Gastrocnemius medialis (tissue), 4 donors: ENCODE measurements around the gene SMYD3. TPM values are rescaled to one million over a fixed set of nuclear protein-coding genes. Genes with fewer than 3 reads are reported as not detected.

Source experiments
- ATAC-seq, 2 donors: fragments of 150-250 bp; one replicate each; pipeline ENCODE4 v1.9.1; 2016
- DNase-seq, 2 donors: peaks; one replicate each; pipeline ENCODE4 v3.0.0-alpha.2; 2019
- H3K27ac ChIP-seq, 4 donors: fragments of 200-600 bp; sonication (generic); 1 replicate in 1 of 4; 2 replicates in 3 of 4; pipeline ENCODE4 v1.5.1; 2016 to 2018; ENCODE audit warnings: mild to moderate bottlenecking in 2 of 4, moderate library complexity in 1 of 4
- H3K27me3 ChIP-seq, 3 donors: fragments of 200-600 bp; sonication (generic) in 2 of 3; 1 replicate in 1 of 3; 2 replicates in 2 of 3; pipeline versions ENCODE4 v1.5.1 to v1.6.0; 2016 to 2019; ENCODE audit warnings: mild to moderate bottlenecking in 1 of 3, moderate library complexity in 1 of 3
- H3K36me3 ChIP-seq, 2 donors: fragments of 200-600 bp; sonication (generic) in 1 of 2; one replicate each; pipeline ENCODE4 v1.5.1; 2017 to 2018
- H3K4me1 ChIP-seq, 2 donors: fragments of 200-600 bp; sonication (generic) in 1 of 2; one replicate each; pipeline ENCODE4 v1.5.1; 2016 to 2017; ENCODE audit warnings: mild to moderate bottlenecking in 2 of 2
- H3K4me3 ChIP-seq, 4 donors: fragments of 200-600 bp; sonication (generic) in 3 of 4; 1 replicate in 1 of 4; 2 replicates in 3 of 4; pipeline ENCODE4 v1.5.1; 2016 to 2019; ENCODE audit warnings: mild to moderate bottlenecking in 2 of 4
- H3K9me3 ChIP-seq, 3 donors: fragments of 200-600 bp; sonication (generic) in 2 of 3; 1 replicate in 1 of 3; 2 replicates in 2 of 3; pipeline ENCODE4 v1.5.1; 2016 to 2019
- POLR2A ChIP-seq, 2 donors: fragments of 450-650 bp; IDR thresholded peaks; one replicate each; pipeline ENCODE4 v1.6.1; 2017; ENCODE audit warnings: antibody characterized with exemption in 2 of 2, mild to moderate bottlenecking in 2 of 2, moderate library complexity in 2 of 2
- in situ Hi-C, 4 donors: fragments of 200-750 bp; cut with MboI; loops; one replicate each; pipeline versions ENCODE4 v1.15.0 to v1.8.0; 2017; ENCODE audit warnings: low sequenced_read_pairs in 4 of 4
- intact Hi-C: fragments of 100-400 bp; cut with DNase I; formaldehyde crosslinking; loops from one replicate; pipeline ENCODE4 v1.15.1; 2023; ENCODE audit warnings: low total_unique reads
- total RNA-seq, 4 donors: library from RNA; depleted of rRNA; stranded (reverse); fragments of >200 nt; gene quantifications; one replicate each; pipeline versions ENCODE4 v1.1.0 to v1.2.3, GENCODE V29; 2016
- TF ChIP-seq, protein P1 (sequence below), 5 experiments: fragments of 450-650 bp in 3 of 5; fragments of 200-600 bp in 2 of 5; sonication (generic) in 2 of 5; IDR thresholded peaks in 4 of 5; conservative IDR thresholded peaks in 1 of 5; 1 replicate in 4 of 5; 2 replicates in 1 of 5; pipeline ENCODE4 v1.5.1; 2016 to 2019; ENCODE audit warnings: antibody characterized with exemption in 5 of 5, mild to moderate bottlenecking in 3 of 5, moderate library complexity in 3 of 5

Gene SMYD3
- total RNA-seq, 4 donors from 2014 or later = 4.4 to 10.3 (median 6.3) TPM

DNA sequence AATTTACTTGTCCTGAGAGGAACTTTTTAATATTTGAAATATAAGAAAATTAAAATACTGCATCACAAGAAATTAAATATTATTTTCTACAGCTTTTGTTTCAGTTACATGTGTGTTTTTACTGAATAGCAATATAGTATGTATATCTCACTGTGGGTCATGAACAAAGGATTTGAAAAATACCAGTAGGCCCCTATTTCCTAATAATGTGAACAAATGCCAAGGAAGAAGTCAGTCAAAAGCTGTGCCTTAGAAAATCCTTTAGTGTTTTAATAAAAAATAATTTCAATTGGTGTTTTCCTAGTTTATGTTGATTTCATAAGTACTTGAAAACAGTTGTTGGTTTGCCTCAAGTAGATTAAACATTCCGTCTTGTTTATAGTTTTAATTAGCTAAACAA is 46.7 kb downstream of the SMYD3 start:
- in situ Hi-C loops = no loop called here
- H3K27ac ChIP-seq = no peak overlapping the region
- H3K4me3 ChIP-seq = no peak overlapping the region

DNA sequence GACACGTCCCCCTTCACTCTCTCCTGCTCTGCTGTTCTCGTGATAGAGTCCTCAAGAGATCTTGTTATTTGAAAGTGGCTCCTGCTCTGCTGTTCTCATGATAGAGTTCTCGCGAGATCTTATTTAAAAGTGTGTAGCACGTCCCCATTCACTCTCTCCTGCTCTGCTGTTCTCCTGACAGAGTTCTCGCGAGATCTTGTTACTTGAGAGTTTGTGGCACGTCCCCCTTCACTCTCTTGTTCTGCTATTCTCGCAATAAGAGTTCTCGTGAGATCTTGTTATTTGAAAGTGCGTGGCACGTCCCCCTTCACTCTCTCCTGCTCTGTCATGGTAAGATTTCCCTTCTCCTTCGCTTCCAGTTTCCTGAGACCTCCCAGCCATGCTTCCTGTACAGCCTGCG is 47.9 kb downstream of the SMYD3 start:
- Histone ChIP-seq H3K36me3 (no peaks in the 10 kb centered on the region), H3K4me1 (peaks cover 11 to 14% of the 10 kb centered on the region in 2 donors), H3K27ac (no peak overlapping the region), H3K4me3 (no peak overlapping the region), H3K9me3 (no peaks in the 10 kb centered on the region), H3K27me3 (no peaks in the 10 kb centered on the region)
- in situ Hi-C loops = no loop called here
- TF ChIP-seq, protein P1, sequence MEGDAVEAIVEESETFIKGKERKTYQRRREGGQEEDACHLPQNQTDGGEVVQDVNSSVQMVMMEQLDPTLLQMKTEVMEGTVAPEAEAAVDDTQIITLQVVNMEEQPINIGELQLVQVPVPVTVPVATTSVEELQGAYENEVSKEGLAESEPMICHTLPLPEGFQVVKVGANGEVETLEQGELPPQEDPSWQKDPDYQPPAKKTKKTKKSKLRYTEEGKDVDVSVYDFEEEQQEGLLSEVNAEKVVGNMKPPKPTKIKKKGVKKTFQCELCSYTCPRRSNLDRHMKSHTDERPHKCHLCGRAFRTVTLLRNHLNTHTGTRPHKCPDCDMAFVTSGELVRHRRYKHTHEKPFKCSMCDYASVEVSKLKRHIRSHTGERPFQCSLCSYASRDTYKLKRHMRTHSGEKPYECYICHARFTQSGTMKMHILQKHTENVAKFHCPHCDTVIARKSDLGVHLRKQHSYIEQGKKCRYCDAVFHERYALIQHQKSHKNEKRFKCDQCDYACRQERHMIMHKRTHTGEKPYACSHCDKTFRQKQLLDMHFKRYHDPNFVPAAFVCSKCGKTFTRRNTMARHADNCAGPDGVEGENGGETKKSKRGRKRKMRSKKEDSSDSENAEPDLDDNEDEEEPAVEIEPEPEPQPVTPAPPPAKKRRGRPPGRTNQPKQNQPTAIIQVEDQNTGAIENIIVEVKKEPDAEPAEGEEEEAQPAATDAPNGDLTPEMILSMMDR (IDR thresholded peaks at IDR 0.05 in 4 of 5, conservative IDR thresholded peaks at IDR 0.05 in 1 of 5) = no peak
- TF ChIP-seq POLR2A (IDR thresholded peaks at IDR 0.05) = no peak
- ATAC-seq = no peak
- DNase-seq = no peak
- intact Hi-C loops = loop anchor here (10.0 kb wide), 1 partner anchor 1304 kb away; the partner anchor contains the start of gene KIF26B

More for the DNA sequence above, 46.7 kb downstream of the SMYD3 start:
- TF ChIP-seq, protein P1 (IDR thresholded peaks at IDR 0.05 in 4 of 5, conservative IDR thresholded peaks at IDR 0.05 in 1 of 5) = no peak
- no peak for TF ChIP-seq POLR2A (IDR thresholded peaks at IDR 0.05)
- Histone ChIP-seq H3K4me1 (peaks cover 0 to 2% of the 10 kb centered on the region in 2 donors), H3K36me3 (no peaks in the 10 kb centered on the region), H3K9me3 (no peaks in the 10 kb centered on the region), H3K27me3 (no peaks in the 10 kb centered on the region)
- DNase-seq (no peak), ATAC-seq (no peak)
- intact Hi-C loops = no loop called here

DNA sequence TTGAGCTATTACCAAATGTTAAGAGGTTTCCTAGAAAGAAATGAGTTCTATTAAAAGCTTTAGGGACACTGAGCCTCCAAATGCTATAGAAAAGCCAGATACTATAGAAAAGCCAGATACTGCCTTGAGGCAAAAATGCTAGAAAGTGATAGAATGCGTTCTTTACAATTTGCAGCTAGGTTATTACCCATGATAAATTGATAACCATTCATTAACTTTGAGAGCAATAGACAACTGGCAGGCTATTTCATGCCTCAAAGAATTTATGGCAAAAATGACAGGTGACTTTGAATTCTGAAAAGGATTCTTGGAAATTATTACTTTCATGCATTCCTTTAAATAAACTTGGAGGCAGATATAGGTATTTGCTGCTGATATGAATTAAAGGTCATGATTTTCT is 51.6 kb downstream of the SMYD3 start:
- no peak overlapping the region for H3K27ac ChIP-seq
- in situ Hi-C loops (no loop called here), intact Hi-C loops (loop anchor here (10.0 kb wide), 1 partner anchor 1301 kb away; the partner anchor contains the start of gene KIF26B)
- no peaks in the 10 kb centered on the region for H3K27me3 ChIP-seq
- ATAC-seq (no peak), DNase-seq (no peak)
- TF ChIP-seq POLR2A (IDR thresholded peaks at IDR 0.05) = no peak
- TF ChIP-seq, protein P1 (IDR thresholded peaks at IDR 0.05 in 4 of 5, conservative IDR thresholded peaks at IDR 0.05 in 1 of 5) = no peak
- no peaks in the 10 kb centered on the region for H3K9me3 ChIP-seq
- H3K4me3 ChIP-seq = no peak overlapping the region
- H3K36me3 ChIP-seq = no peaks in the 10 kb centered on the region
- H3K4me1 ChIP-seq = peaks cover 25 to 31% of the 10 kb centered on the region in 2 donors

DNA sequence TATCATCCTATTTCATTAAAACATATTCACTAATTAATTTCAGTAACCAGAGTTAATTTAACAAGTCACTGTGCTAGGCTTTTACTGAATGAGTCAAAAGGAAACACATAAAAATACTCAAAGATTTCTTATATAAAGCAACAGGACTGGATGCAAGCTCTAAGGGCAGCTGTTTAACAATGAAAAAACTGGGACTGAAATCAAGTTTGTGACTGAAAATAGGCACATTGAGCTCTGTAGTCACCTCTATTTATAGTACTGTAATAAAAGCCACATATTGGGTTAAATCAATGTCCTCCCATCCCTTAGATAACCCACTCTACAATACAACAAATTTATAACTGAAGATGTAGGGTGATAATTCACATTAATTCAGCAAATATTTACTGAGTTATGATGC is 52.4 kb downstream of the SMYD3 start:
- in situ Hi-C loops = no loop called here

More for the DNA sequence above, 52.4 kb downstream of the SMYD3 start:
- peaks cover 25 to 31% of the 10 kb centered on the region in 2 donors for H3K4me1 ChIP-seq
- no peaks in the 10 kb centered on the region for H3K36me3 ChIP-seq
- H3K4me3 ChIP-seq = no peak overlapping the region
- peak overlapping the region in 1 of 4 donors; percentile 40 for H3K27ac ChIP-seq
- H3K9me3 ChIP-seq = no peaks in the 10 kb centered on the region
- intact Hi-C loops = loop anchor here (10.0 kb wide), 1 partner anchor 1300 kb away; the partner anchor contains the start of gene KIF26B
- no peaks in the 10 kb centered on the region for H3K27me3 ChIP-seq
- ATAC-seq = peak; percentile 42 to 71
- TF ChIP-seq POLR2A (IDR thresholded peaks at IDR 0.05) = no peak
- TF ChIP-seq, protein P1 (IDR thresholded peaks at IDR 0.05 in 4 of 5, conservative IDR thresholded peaks at IDR 0.05 in 1 of 5) = no peak
- no peak for DNase-seq
